Mesothelial cell of epicardium (in vitro differentiated cells): Measurements from ENCODE around the gene GBP1. TPM values are rescaled to one million over a fixed set of nuclear protein-coding genes. Genes with fewer than 3 reads are reported as not detected.

Source experiments
- DNase-seq, 2 experiments: peaks; one replicate each; pipeline ENCODE4 v3.0.0; 2021; ENCODE audit warnings: low spot score in 2 of 2; ENCODE audit not compliant: unreplicated experiment in 2 of 2
- H3K27ac Mint-ChIP-seq: 2 replicates; pipeline ENCODE4 v1.8.0; 2021; ENCODE audit warnings: mixed read lengths
- H3K27me3 Mint-ChIP-seq: 2 replicates; pipeline ENCODE4 v1.8.0; 2021; ENCODE audit warnings: low read depth, mixed read lengths
- H3K36me3 Mint-ChIP-seq: 2 replicates; pipeline ENCODE4 v1.8.0; 2021; ENCODE audit warnings: mixed read lengths
- H3K4me1 Mint-ChIP-seq: 2 replicates; pipeline ENCODE4 v1.8.0; 2021; ENCODE audit warnings: mixed read lengths
- H3K4me3 Mint-ChIP-seq: 2 replicates; pipeline ENCODE4 v1.8.0; 2021; ENCODE audit warnings: mild to moderate bottlenecking, moderate library complexity, mixed read lengths
- H3K9me3 Mint-ChIP-seq: 2 replicates; pipeline ENCODE4 v1.8.0; 2021; ENCODE audit warnings: mixed read lengths
- total RNA-seq: library from RNA; stranded (reverse); gene quantifications from 3 replicates; pipeline ENCODE4 v1.2.1, GENCODE V29; 2021
- TF ChIP-seq, protein P1 (sequence below): fragments of 200-600 bp; sonication (generic); IDR thresholded peaks from one replicate; pipeline ENCODE4 v1.5.0; 2021; ENCODE audit warnings: antibody characterized with exemption; ENCODE audit not compliant: unreplicated experiment

Gene GBP1
- total RNA-seq, 1 donor from 2014 or later = 55.5 TPM

DNA sequence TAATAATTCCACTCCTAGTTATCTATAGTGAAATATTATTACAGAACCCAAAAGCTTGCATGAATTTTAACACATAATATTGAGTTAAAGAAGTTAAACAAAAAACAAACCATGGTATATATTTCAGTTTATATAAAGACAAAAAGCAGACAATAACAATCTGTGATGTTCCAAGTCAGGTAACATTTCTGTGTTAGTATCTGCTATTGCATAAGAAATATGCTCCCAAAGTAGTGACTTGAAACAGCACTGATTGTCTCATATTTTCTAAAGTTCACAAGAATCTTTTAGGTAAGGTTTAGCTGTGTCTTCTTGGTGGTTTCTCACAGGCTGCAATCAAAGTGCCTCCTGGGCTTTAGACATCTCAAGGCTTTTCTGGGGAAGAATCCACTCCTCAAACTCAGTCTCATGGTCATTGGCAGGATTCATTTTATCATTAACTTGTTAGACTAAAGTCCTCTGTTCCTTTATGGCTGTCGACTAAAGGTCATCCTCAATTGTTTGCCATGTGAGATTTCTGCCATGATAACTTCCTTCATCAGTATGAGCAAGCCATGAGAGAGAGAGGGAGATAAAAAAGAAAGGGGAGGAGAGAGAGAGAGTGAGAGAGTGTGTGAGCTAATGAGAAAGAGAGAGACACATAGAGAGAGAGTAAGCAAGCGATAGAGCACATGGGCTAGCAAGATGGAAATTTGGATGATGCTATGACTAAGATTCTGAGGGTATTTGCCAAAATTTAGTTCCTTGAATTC, 19.9 kb downstream of the GBP1 start:
- Mint-ChIP-seq H3K27me3 (no peaks in the 10 kb centered on the region), H3K36me3 (no peaks in the 10 kb centered on the region), H3K4me1 (peaks cover 8% of the 10 kb centered on the region), H3K27ac (no peak overlapping the region), H3K9me3 (peaks cover 7% of the 10 kb centered on the region), H3K4me3 (no peak overlapping the region)
- DNase-seq = no peak
- TF ChIP-seq, protein P1, sequence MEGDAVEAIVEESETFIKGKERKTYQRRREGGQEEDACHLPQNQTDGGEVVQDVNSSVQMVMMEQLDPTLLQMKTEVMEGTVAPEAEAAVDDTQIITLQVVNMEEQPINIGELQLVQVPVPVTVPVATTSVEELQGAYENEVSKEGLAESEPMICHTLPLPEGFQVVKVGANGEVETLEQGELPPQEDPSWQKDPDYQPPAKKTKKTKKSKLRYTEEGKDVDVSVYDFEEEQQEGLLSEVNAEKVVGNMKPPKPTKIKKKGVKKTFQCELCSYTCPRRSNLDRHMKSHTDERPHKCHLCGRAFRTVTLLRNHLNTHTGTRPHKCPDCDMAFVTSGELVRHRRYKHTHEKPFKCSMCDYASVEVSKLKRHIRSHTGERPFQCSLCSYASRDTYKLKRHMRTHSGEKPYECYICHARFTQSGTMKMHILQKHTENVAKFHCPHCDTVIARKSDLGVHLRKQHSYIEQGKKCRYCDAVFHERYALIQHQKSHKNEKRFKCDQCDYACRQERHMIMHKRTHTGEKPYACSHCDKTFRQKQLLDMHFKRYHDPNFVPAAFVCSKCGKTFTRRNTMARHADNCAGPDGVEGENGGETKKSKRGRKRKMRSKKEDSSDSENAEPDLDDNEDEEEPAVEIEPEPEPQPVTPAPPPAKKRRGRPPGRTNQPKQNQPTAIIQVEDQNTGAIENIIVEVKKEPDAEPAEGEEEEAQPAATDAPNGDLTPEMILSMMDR = no peak

DNA sequence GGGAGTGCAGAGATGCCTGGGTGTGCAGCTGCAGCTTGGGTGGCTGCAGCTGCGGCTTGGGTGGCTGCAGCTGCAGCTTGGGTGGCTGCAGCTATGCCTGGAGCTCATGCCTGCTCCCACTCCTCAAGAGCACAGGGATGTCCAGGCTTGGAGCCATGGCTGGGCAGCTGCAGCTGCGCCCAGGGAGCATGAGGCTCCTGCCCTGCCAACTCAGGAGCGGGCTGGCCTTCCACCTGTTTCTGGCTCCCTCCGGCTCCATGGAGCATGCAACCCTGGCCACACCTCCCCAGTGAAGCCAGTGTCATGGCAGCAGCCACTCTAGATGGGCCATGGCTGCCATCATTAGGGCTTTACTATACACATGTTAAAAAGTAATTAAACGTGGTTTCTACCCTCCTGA, 21.1 kb downstream of the GBP1 start:
- no peak overlapping the region for H3K4me3 Mint-ChIP-seq
- peaks cover 7% of the 10 kb centered on the region for H3K9me3 Mint-ChIP-seq
- no peaks in the 10 kb centered on the region for H3K4me1 Mint-ChIP-seq
- no peaks in the 10 kb centered on the region for H3K36me3 Mint-ChIP-seq
- DNase-seq = no peak
- H3K27ac Mint-ChIP-seq = no peak overlapping the region
- H3K27me3 Mint-ChIP-seq = peaks cover 2% of the 10 kb centered on the region
- TF ChIP-seq, protein P1 = no peak

DNA sequence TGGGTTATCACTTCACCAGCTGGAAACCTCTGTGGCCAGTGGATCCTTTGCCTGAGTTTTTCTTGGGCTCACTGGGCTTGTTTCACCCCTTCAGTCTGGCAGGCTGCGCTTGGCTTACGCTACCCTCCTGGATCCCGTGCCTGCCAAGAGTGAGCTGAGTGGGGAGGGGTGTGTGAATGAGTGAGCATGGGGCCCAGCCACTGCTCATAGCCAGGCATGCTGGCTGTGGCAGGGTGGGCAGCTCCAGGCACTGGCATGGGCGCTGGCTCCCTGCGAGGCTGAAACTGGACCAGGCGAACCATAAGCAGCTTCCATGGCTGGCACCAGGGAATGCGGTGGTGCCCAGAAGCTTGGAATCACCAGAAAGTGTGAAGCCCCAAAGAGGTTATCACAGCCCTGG, 22.5 kb downstream of the GBP1 start:
- Mint-ChIP-seq H3K27me3 (peaks cover 2% of the 10 kb centered on the region), H3K4me3 (no peak overlapping the region), H3K27ac (no peak overlapping the region), H3K9me3 (peaks cover 7% of the 10 kb centered on the region), H3K4me1 (no peaks in the 10 kb centered on the region), H3K36me3 (no peaks in the 10 kb centered on the region)
- TF ChIP-seq, protein P1 = no peak
- DNase-seq = no peak

DNA sequence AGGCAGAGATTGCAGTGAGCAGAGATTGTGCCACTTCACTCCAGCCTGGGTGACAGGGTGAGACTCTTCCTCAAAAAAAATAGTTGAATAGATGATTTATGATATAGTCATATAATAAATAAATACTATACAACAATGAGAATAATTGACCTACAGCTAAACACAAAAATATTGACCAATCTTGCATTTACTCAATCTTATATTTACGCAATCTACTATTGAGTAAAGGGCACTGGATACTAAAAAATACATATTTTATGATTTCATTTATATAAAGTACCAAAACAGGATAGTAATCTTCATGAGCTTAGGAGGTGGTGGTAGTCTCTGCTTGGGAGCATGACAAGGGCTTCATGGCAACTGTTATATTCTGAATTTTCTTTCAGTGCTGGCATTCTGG, 23.3 kb downstream of the GBP1 start:
- TF ChIP-seq, protein P1 = no peak
- Mint-ChIP-seq H3K27me3 (peaks cover 2% of the 10 kb centered on the region), H3K9me3 (peaks cover 7% of the 10 kb centered on the region), H3K4me1 (no peaks in the 10 kb centered on the region), H3K4me3 (no peak overlapping the region), H3K36me3 (no peaks in the 10 kb centered on the region), H3K27ac (no peak overlapping the region)
- no peak for DNase-seq

DNA sequence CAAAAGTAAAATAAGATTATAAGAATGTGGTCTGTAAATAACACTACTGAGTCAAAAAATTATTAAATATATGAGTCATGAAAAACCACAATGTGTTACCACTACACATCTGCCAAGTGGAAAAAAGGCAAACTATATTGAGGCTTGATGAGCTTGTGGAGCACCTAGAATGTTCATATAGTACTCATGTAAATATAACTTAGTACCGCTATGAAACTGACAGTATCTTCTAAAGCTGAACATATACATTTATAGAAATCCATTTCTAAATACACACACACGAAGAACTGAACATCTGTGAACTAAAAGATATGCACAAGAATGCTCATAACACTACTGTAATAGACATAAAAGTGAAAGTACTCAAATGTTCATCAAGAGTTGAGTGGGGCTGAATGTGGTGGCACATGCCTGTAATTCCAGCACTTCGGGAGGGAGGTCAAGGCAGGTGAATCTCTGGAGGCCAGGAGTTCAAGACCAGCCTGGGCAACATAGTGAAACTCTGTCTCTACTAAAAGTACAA, 23.8 kb downstream of the GBP1 start:
- H3K4me1 Mint-ChIP-seq = no peaks in the 10 kb centered on the region
- no peak overlapping the region for H3K4me3 Mint-ChIP-seq

More for the DNA sequence above, 23.8 kb downstream of the GBP1 start:
- no peak for DNase-seq
- H3K27ac Mint-ChIP-seq = no peak overlapping the region
- H3K9me3 Mint-ChIP-seq = peaks cover 7% of the 10 kb centered on the region
- no peaks in the 10 kb centered on the region for H3K36me3 Mint-ChIP-seq
- TF ChIP-seq, protein P1 = no peak
- peaks cover 2% of the 10 kb centered on the region for H3K27me3 Mint-ChIP-seq
